ENCODE results near the gene GUCY2C. TPM values are rescaled to one million over a fixed set of nuclear protein-coding genes. Genes with fewer than 3 reads are reported as not detected.
"Not testable (repeated sequence)": the region's sequence is repeated elsewhere in the genome, so short reads cannot be mapped to it uniquely, and the experiment has no call there.

The GUCY2C gene
- polyA plus RNA-seq, 2 of the 4 experiments (the other 2 are of a cell fraction), result 0.05 TPM; not detected in 1

DNA sequence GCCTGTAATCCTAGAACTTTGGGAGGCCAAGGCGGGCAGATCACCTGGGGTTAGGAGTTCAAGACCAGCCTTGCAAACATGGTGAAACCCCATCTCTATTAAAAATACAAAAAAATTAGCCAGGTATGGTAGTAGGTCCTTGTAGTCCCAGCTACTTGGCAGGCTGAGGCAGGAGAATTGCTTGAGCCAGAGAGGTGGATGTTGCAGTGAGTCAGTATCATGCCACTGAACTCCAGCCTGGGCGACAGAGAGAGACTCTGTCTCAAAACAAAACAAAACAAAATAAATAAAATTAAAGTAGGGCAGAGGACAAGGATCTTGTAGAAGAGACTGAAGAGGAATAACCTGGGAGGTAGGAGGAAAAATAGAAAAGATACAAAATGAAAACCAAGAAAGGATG, 45.5 kb upstream of the GUCY2C start:
- 80% methylated on average over 2 of the region's 2 CpGs for WGBS (ENCODE audit: missing lambda C conversion rate)
- CTCF ChIA-PET, result no interaction called here
- POLR2A ChIA-PET, result no interaction called here

GRCh38 chr12:14741153-14741552, 44.8 kb upstream of the GUCY2C start:
- ATAC-seq (no peak), DNase-seq (ENCODE audit: low read depth in 1 of 2, low spot score in 1 of 2) (no peak), FAIRE-seq (no peak)
- CTCF ChIA-PET, result no interaction called here
- Histone ChIP-seq H3K9me3 (no peaks in the 10 kb centered on the region), H3K4me2 (no peak overlapping the region), H3K27ac (no peak overlapping the region), H3K4me3 (no peak overlapping the region), H3K4me1 (no peaks in the 10 kb centered on the region)
- 73% methylated on average over 4 of the region's 4 CpGs for WGBS (ENCODE audit: missing lambda C conversion rate)
- TF ChIP-seq RFX5 (IDR thresholded peaks at IDR 0.05) (no peak), RNF2 (IDR thresholded peaks at IDR 0.05; ENCODE audit: borderline replicate concordance, low read depth) (no peak), SREBF2 (IDR thresholded peaks at IDR 0.05) (no peak), BHLHE40 (IDR thresholded peaks at IDR 0.05; ENCODE audit: low read depth, low read length) (no peak)
- POLR2A ChIA-PET, result interaction anchor here (1.6 kb wide), 1 partner anchor 30 kb away, joined by 3 read pairs; a partner anchor contains a TSS

More for the DNA sequence above, 45.5 kb upstream of the GUCY2C start:
- Histone ChIP-seq H3K27ac (no peak overlapping the region), H3K4me3 (no peak overlapping the region), H3K9me3 (no peaks in the 10 kb centered on the region), H3K4me2 (no peak overlapping the region), H3K4me1 (no peaks in the 10 kb centered on the region)
- DNase-seq (ENCODE audit: low read depth in 1 of 2, low spot score in 1 of 2) (no peak), ATAC-seq (no peak), FAIRE-seq (no peak)
- TF ChIP-seq CBX8 (IDR thresholded peaks at IDR 0.05), result no peak
- no peak for TF ChIP-seq HOXB5 (CRISPR knock-in tag; IDR thresholded peaks at IDR 0.05)
- no peak for TF ChIP-seq BHLHE40 (IDR thresholded peaks at IDR 0.05; ENCODE audit: low read depth, low read length)
- no peak for TF ChIP-seq FOSB (CRISPR knock-in tag; IDR thresholded peaks at IDR 0.05)

- DNase-seq (ENCODE audit: low read depth in 1 of 2, low spot score in 1 of 2); POLR2A ChIA-PET; H3K4me2 ChIP-seq; H3K9me3 ChIP-seq; ATAC-seq; FAIRE-seq; H3K4me3 ChIP-seq; H3K4me1 ChIP-seq; H3K27ac ChIP-seq: not testable (repeated sequence)
- WGBS (ENCODE audit: missing lambda C conversion rate), result 87% methylated on average over 16 of the region's 16 CpGs
- CTCF ChIA-PET, result interaction anchor here (1.3 kb wide), 1 partner anchor 499 kb away, joined by 4 read pairs; no protein-coding TSS in a partner anchor
Observed at GRCh38 chr12:14736441-14736840, 40.0 kb upstream of the GUCY2C start.

GRCh38 chr12:14731821-14732220, 35.4 kb upstream of the GUCY2C start:
- H3K4me2 ChIP-seq, result no peak overlapping the region
- 18% methylated on average over 6 of the region's 6 CpGs for WGBS (ENCODE audit: missing lambda C conversion rate)
- DNase-seq (ENCODE audit: low read depth in 1 of 2, low spot score in 1 of 2) (no peak), FAIRE-seq (no peak), ATAC-seq (no peak)
- no peak overlapping the region for H3K4me3 ChIP-seq
- H3K4me1 ChIP-seq, result no peaks in the 10 kb centered on the region
- POLR2A ChIA-PET, result no interaction called here
- H3K9me3 ChIP-seq, result peaks cover 11% of the 10 kb centered on the region; the same call in 2 of the 3 replicates
- CTCF ChIA-PET, result no interaction called here
- no peak overlapping the region for H3K27ac ChIP-seq
- TF ChIP-seq MAX (IDR thresholded peaks at IDR 0.05), result no peak
- no peak for TF ChIP-seq HES2 (IDR thresholded peaks at IDR 0.05)
- no peak for TF ChIP-seq ELK1 (IDR thresholded peaks at IDR 0.05; ENCODE audit: low read depth, low read length)
- no peak for TF ChIP-seq HOXA7 (CRISPR knock-in tag; IDR thresholded peaks at IDR 0.05)
- no peak for TF ChIP-seq ZC3H11A (IDR thresholded peaks at IDR 0.05)
- TF ChIP-seq RNF2 (IDR thresholded peaks at IDR 0.05; ENCODE audit: borderline replicate concordance, low read depth), result no peak
- no peak for TF ChIP-seq KDM1A (IDR thresholded peaks at IDR 0.05; ENCODE audit: low read depth)
- TF ChIP-seq CBX2 (IDR thresholded peaks at IDR 0.05; ENCODE audit: borderline replicate concordance, low read depth), result no peak
- TF ChIP-seq CHD2 (IDR thresholded peaks at IDR 0.05; ENCODE audit: low read length, partially characterized antibody), result no peak
- no peak for TF ChIP-seq BCL3 (IDR thresholded peaks at IDR 0.05)
- no peak for TF ChIP-seq ZFP36 (IDR thresholded peaks at IDR 0.05; ENCODE audit: borderline replicate concordance, partially characterized antibody)
- TF ChIP-seq, protein P1, sequence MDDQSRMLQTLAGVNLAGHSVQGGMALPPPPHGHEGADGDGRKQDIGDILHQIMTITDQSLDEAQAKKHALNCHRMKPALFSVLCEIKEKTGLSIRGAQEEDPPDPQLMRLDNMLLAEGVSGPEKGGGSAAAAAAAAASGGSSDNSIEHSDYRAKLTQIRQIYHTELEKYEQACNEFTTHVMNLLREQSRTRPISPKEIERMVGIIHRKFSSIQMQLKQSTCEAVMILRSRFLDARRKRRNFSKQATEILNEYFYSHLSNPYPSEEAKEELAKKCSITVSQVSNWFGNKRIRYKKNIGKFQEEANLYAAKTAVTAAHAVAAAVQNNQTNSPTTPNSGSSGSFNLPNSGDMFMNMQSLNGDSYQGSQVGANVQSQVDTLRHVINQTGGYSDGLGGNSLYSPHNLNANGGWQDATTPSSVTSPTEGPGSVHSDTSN (IDR thresholded peaks at IDR 0.05), result no peak
- TF ChIP-seq RAD21 (conservative IDR thresholded peaks at IDR 0.05 in 1 of 2, IDR thresholded peaks at IDR 0.05 in 1 of 2), result no peak
- TF ChIP-seq ATOH8 (CRISPR knock-in tag; IDR thresholded peaks at IDR 0.05; ENCODE audit: low read depth), result no peak
- TF ChIP-seq JUN (IDR thresholded peaks at IDR 0.05), result no peak
- TF ChIP-seq, protein P2, sequence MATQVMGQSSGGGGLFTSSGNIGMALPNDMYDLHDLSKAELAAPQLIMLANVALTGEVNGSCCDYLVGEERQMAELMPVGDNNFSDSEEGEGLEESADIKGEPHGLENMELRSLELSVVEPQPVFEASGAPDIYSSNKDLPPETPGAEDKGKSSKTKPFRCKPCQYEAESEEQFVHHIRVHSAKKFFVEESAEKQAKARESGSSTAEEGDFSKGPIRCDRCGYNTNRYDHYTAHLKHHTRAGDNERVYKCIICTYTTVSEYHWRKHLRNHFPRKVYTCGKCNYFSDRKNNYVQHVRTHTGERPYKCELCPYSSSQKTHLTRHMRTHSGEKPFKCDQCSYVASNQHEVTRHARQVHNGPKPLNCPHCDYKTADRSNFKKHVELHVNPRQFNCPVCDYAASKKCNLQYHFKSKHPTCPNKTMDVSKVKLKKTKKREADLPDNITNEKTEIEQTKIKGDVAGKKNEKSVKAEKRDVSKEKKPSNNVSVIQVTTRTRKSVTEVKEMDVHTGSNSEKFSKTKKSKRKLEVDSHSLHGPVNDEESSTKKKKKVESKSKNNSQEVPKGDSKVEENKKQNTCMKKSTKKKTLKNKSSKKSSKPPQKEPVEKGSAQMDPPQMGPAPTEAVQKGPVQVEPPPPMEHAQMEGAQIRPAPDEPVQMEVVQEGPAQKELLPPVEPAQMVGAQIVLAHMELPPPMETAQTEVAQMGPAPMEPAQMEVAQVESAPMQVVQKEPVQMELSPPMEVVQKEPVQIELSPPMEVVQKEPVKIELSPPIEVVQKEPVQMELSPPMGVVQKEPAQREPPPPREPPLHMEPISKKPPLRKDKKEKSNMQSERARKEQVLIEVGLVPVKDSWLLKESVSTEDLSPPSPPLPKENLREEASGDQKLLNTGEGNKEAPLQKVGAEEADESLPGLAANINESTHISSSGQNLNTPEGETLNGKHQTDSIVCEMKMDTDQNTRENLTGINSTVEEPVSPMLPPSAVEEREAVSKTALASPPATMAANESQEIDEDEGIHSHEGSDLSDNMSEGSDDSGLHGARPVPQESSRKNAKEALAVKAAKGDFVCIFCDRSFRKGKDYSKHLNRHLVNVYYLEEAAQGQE (IDR thresholded peaks at IDR 0.05), result no peak
